G401 (cell line): ENCODE measurements around the gene SCN4A. TPM values are rescaled to one million over a fixed set of nuclear protein-coding genes. Genes with fewer than 3 reads are reported as not detected.
"Not testable (repeated sequence)": the region's sequence is repeated elsewhere in the genome, so short reads cannot be mapped to it uniquely, and the experiment has no call there.

ENCODE experiments used
- DNase-seq: peaks from one replicate; pipeline ENCODE4 v3.0.0-alpha.2; 2015; ENCODE audit warnings: low spot score
- in situ Hi-C: cut with HindIII; loops from 2 replicates; pipeline ENCODE4 v1.10.0; 2016; ENCODE audit warnings: low sequenced_read_pairs, mixed read lengths
- total RNA-seq: library from RNA; depleted of rRNA; stranded (reverse); fragments of >200 nt; shearing (Covaris generic); gene quantifications from 2 replicates; pipeline ENCODE4 v1.2.3, GENCODE V29; 2014; rRNA removed

The SCN4A gene
- total RNA-seq, 1 experiment from 2014 or later: not detected

GRCh38 chr17:63901971-63902370, 70.7 kb downstream of the SCN4A start:
- DNase-seq, in situ Hi-C loops: not testable (repeated sequence)

GRCh38 chr17:63898899-63899798, 73.6 kb downstream of the SCN4A start:
- in situ Hi-C loops, DNase-seq: not testable (repeated sequence)

- DNase-seq, in situ Hi-C loops: not testable (repeated sequence)
These were observed 76.0 kb downstream of the SCN4A start, which contains the start of gene CSH1 for GRCh38 chr17:63896524-63897354. CSH1 (minus strand) TSS chr17:63896574; CDS start chr17:63896511, 63 bp downstream.

- DNase-seq, in situ Hi-C loops: not testable (repeated sequence)
These were observed 77.9 kb downstream of the SCN4A start for GRCh38 chr17:63894821-63895220.

GRCh38 chr17:63894021-63894420, 78.7 kb downstream of the SCN4A start:
- DNase-seq, in situ Hi-C loops: not testable (repeated sequence)

GRCh38 chr17:63892316-63893037, 80.2 kb downstream of the SCN4A start:
- DNase-seq: not testable (repeated sequence)

GRCh38 chr17:63889026-63889848, 83.5 kb downstream of the SCN4A start:
- DNase-seq: peak; percentile 37

More at GRCh38 chr17:63892316-63893037, 80.2 kb downstream of the SCN4A start:
- in situ Hi-C loops: not testable (repeated sequence)

More at GRCh38 chr17:63889026-63889848, 83.5 kb downstream of the SCN4A start:
- in situ Hi-C loops: not testable (repeated sequence)

Other genes with a start within 250 kb of the SCN4A start
- 15.3 and 26.8 TPM in 2 replicates for gene STRADA, start 231.1 kb downstream of the SCN4A start, total RNA-seq
- gene CCDC47, start 199.3 kb downstream of the SCN4A start, total RNA-seq: 32.4 and 52.8 TPM in 2 replicates
- 28.1 and 52.8 TPM in 2 replicates for gene DDX42, start 198.7 kb downstream of the SCN4A start, total RNA-seq
- gene PSMC5, start 145.5 kb downstream of the SCN4A start, total RNA-seq: 114 and 133 TPM in 2 replicates
- 58.2 and 71.0 TPM in 2 replicates for gene FTSJ3, start 145.3 kb downstream of the SCN4A start, total RNA-seq
- 128 and 144 TPM in 2 replicates for gene SMARCD2, start 130.2 kb downstream of the SCN4A start, total RNA-seq
- gene CSH2, start 99.2 kb downstream of the SCN4A start, total RNA-seq: not detected in 2 replicates
- gene GH2, start 91.0 kb downstream of the SCN4A start, total RNA-seq: not detected in 2 replicates
- gene CSH1, start 76.3 kb downstream of the SCN4A start, total RNA-seq: not detected in 2 replicates
- gene CSHL1, start 61.7 kb downstream of the SCN4A start, total RNA-seq: not detected in 2 replicates
- gene GH1, start 54.1 kb downstream of the SCN4A start, total RNA-seq: not detected in 2 replicates
- 1.3 TPM in 1 of 2 replicates, not detected in the other for gene CD79B, start 40.6 kb downstream of the SCN4A start, total RNA-seq
- gene PRR29, start 25.4 kb upstream of the SCN4A start, total RNA-seq: 1.1 and 3.1 TPM in 2 replicates
- gene ICAM2, start 47.7 kb upstream of the SCN4A start, total RNA-seq: not detected in 2 replicates
- gene ERN1, start 157.2 kb upstream of the SCN4A start, total RNA-seq: 3.1 and 3.8 TPM in 2 replicates